HCT116 (cell line): ENCODE measurements around the gene U2AF2. TPM values are rescaled to one million over a fixed set of nuclear protein-coding genes. Genes with fewer than 3 reads are reported as not detected.

Experiments
- ATAC-seq: fragments of 200-7000 bp; cut with Tn5 transposase; 2 replicates; pipeline ENCODE4 v1.9.1; 2020; ENCODE audit warnings: mild to moderate bottlenecking, moderate library complexity
- BruUV-seq: library from RNA; stranded (reverse); fragments of 400-500 nt; replicated peaks from 2 replicates; lab custom pipeline; 2021; lab: Mats Ljungman, UMichigan
- CTCF ChIA-PET: fragments of 300-600 bp; sonication (Branson Sonifier 250); formaldehyde crosslinking; loops from one replicate; lab custom pipeline; 2021; ENCODE audit warnings: antibody characterized with exemption; lab: Charles Lee
- POLR2A ChIA-PET: fragments of 300-600, 350-600 bp; sonication (Branson Sonifier 250); formaldehyde crosslinking; loops from one replicate; lab custom pipeline; 2021; ENCODE audit warnings: antibody characterized with exemption; lab: Charles Lee
- RAD21 ChIA-PET, 2 experiments: fragments of 300-600 bp; sonication (Branson Sonifier 250); formaldehyde crosslinking; loops; one replicate each; lab custom pipeline; 2023; ENCODE audit warnings: low total read pairs in 2 of 2; ENCODE audit not compliant: uncharacterized antibody in 2 of 2, unreplicated experiment in 2 of 2, low non-redundant PET in 1 of 2; lab: Charles Lee
- DNase-seq: peaks from one replicate; pipeline ENCODE4 v3.0.0-alpha.2; 2010; ENCODE audit warnings: low read depth, low spot score
- H2AFZ ChIP-seq: fragments of 200-600 bp; shearing (Covaris generic), sonication (generic); 2 replicates; pipeline ENCODE4 v1.6.1; 2017; ENCODE audit warnings: low read depth, mixed run types, mixed read lengths, antibody characterized with exemption, low read length; ENCODE audit not compliant: poor library complexity, severe bottlenecking
- H3K27ac ChIP-seq: 2 replicates; pipeline ENCODE4 v1.5.1; 2012; ENCODE audit warnings: low read depth, low read length
- H3K27me3 ChIP-seq: fragments of 200-600 bp; sonication (generic); 2 replicates; pipeline ENCODE4 v1.6.1; 2016; ENCODE audit warnings: mixed run types, low read length, mixed read lengths; ENCODE audit not compliant: insufficient read depth
- H3K36me3 ChIP-seq, 2 experiments: fragments of 200-500 bp in 1 of 2; fragments of 200-600 bp in 1 of 2; sonication (Bioruptor generic) in 1 of 2; sonication (generic) in 1 of 2; 2 replicates each; pipeline versions ENCODE4 v1.5.1 to v1.6.1; 2014 to 2016; ENCODE audit warnings: low read length in 2 of 2, inconsistent platforms in 1 of 2, mixed read lengths in 1 of 2, mixed run types in 1 of 2; ENCODE audit not compliant: insufficient read depth in 2 of 2, control insufficient read depth in 1 of 2
- H3K4me1 ChIP-seq, 2 experiments: fragments of 200-600 bp in 1 of 2; sonication (generic) in 1 of 2; 2 replicates each; pipeline versions ENCODE4 v1.5.1 to v1.6.1; 2012 to 2017; ENCODE audit warnings: low read length in 2 of 2, inconsistent platforms in 1 of 2, mild to moderate bottlenecking in 1 of 2, mixed read lengths in 1 of 2, mixed run types in 1 of 2, moderate library complexity in 1 of 2; ENCODE audit not compliant: insufficient read depth in 2 of 2, control insufficient read depth in 1 of 2
- H3K4me2 ChIP-seq: fragments of 200-600 bp; sonication (generic); 2 replicates; pipeline ENCODE4 v1.6.1; 2017; ENCODE audit warnings: mixed run types, low read length, mixed read lengths
- H3K4me3 ChIP-seq, 2 experiments: fragments of 200-600 bp in 1 of 2; sonication (generic) in 1 of 2; replicated peaks in 1 of 2; 2 replicates each; pipeline ENCODE4 v1.5.1; 2011 to 2016; ENCODE audit warnings: low read length in 2 of 2, control low read depth in 1 of 2, low read depth in 1 of 2, mild to moderate bottlenecking in 1 of 2, mixed read lengths in 1 of 2, mixed run types in 1 of 2
- H3K79me2 ChIP-seq: fragments of 200-600 bp; sonication (generic); 2 replicates; pipeline ENCODE4 v1.6.1; 2017; ENCODE audit warnings: mild to moderate bottlenecking, mixed run types, low read length, moderate library complexity, mixed read lengths; ENCODE audit not compliant: insufficient read depth
- H3K9ac ChIP-seq: fragments of 200-600 bp; sonication (generic); 2 replicates; pipeline ENCODE4 v1.6.1; 2016; ENCODE audit warnings: low read length, mixed read lengths
- H3K9me2 ChIP-seq: fragments of 200-600 bp; sonication (generic), shearing (Covaris generic); 2 replicates; pipeline ENCODE4 v1.6.1; 2017; ENCODE audit warnings: mixed run types, mild to moderate bottlenecking, moderate library complexity; ENCODE audit not compliant: insufficient read depth
- H3K9me3 ChIP-seq, 2 experiments: fragments of 200-500 bp in 1 of 2; fragments of 200-600 bp in 1 of 2; sonication (Bioruptor generic) in 1 of 2; sonication (generic) in 1 of 2; 2 replicates each; pipeline ENCODE4 v1.6.1; 2014 to 2017; ENCODE audit warnings: low read length in 2 of 2, mixed read lengths in 2 of 2, inconsistent platforms in 1 of 2, low read depth in 1 of 2, mild to moderate bottlenecking in 1 of 2, mixed run types in 1 of 2, moderate library complexity in 1 of 2; ENCODE audit not compliant: control insufficient read depth in 1 of 2, insufficient read depth in 1 of 2
- H4K20me1 ChIP-seq: fragments of 200-600 bp; sonication (generic), shearing (Covaris generic); 2 replicates; pipeline ENCODE4 v1.6.1; 2017; ENCODE audit warnings: mixed run types, mild to moderate bottlenecking, moderate library complexity; ENCODE audit not compliant: insufficient read depth
- EGR1 ChIP-seq: IDR thresholded peaks from 2 replicates; pipeline ENCODE4 v1.6.1; 2012; ENCODE audit warnings: low read depth
- EZH2 ChIP-seq: fragments of 200-600 bp; sonication (generic); IDR thresholded peaks from 2 replicates; pipeline ENCODE4 v1.6.1; 2017; ENCODE audit warnings: antibody characterized with exemption, mixed run types
- FOSL1 ChIP-seq: IDR thresholded peaks from 2 replicates; pipeline ENCODE4 v1.6.1; 2012; ENCODE audit warnings: low read depth
- POLR2A ChIP-seq: IDR thresholded peaks from 2 replicates; pipeline ENCODE4 v1.7.0; 2011; ENCODE audit warnings: borderline replicate concordance; ENCODE audit not compliant: insufficient read depth, insufficient read length; ENCODE audit errors: extremely low read depth
- RAD21 ChIP-seq: IDR thresholded peaks from 2 replicates; pipeline ENCODE4 v1.6.1; 2012; ENCODE audit warnings: low read depth, mild to moderate bottlenecking
- SIN3A ChIP-seq: IDR thresholded peaks from 2 replicates; pipeline ENCODE4 v1.6.1; 2012; ENCODE audit warnings: low read depth
- SP1 ChIP-seq: IDR thresholded peaks from 2 replicates; pipeline ENCODE4 v1.6.1; 2012; ENCODE audit warnings: low read depth
- TCF7L2 ChIP-seq: IDR thresholded peaks from 2 replicates; pipeline ENCODE4 v1.7.0; 2011; ENCODE audit warnings: borderline replicate concordance, inconsistent platforms; ENCODE audit not compliant: insufficient read depth, insufficient read length; ENCODE audit errors: extremely low read depth
- YY1 ChIP-seq: IDR thresholded peaks from 2 replicates; pipeline ENCODE4 v1.6.1; 2011; ENCODE audit warnings: low read length, low read depth, moderate library complexity, mild to moderate bottlenecking; ENCODE audit not compliant: insufficient replicate concordance; ENCODE audit errors: extremely low read depth
- ZFX ChIP-seq: fragments of 450-650 bp; IDR thresholded peaks from 2 replicates; pipeline ENCODE4 v1.6.1; 2017
- intact Hi-C: fragments of 100-400 bp; cut with micrococcal nuclease; formaldehyde crosslinking; loops from 2 replicates; pipeline ENCODE4 v1.10.0; 2022
- total RNA-seq: library from RNA; stranded (reverse); gene quantifications from one replicate; pipeline ENCODE4 v1.2.1, GENCODE V29; 2021; ENCODE audit not compliant: unreplicated experiment
- TF ChIP-seq, protein P1 (sequence below): IDR thresholded peaks from 2 replicates; pipeline ENCODE4 v1.6.1; 2011; ENCODE audit warnings: mild to moderate bottlenecking, low read length, moderate library complexity; ENCODE audit not compliant: insufficient replicate concordance; ENCODE audit errors: extremely low read depth
- TF ChIP-seq, protein P2 (sequence below), 3 experiments: fragments of 200-600 bp in 1 of 3; sonication (generic) in 1 of 3; IDR thresholded peaks in 2 of 3; conservative IDR thresholded peaks in 1 of 3; 2 replicates each; pipeline ENCODE4 v1.5.1; 2012 to 2017; ENCODE audit warnings: low read depth in 2 of 3, low read length in 2 of 3, antibody characterized with exemption in 1 of 3, borderline replicate concordance in 1 of 3, control low read depth in 1 of 3, mild to moderate bottlenecking in 1 of 3, mixed read lengths in 1 of 3, mixed run types in 1 of 3, moderate library complexity in 1 of 3; ENCODE audit not compliant: insufficient read depth in 1 of 3
- TF ChIP-seq, protein P3 (sequence below): IDR thresholded peaks from 2 replicates; pipeline ENCODE4 v1.6.1; 2012; ENCODE audit warnings: low read depth
- TF ChIP-seq, protein P4 (sequence below): IDR thresholded peaks from 2 replicates; pipeline ENCODE4 v1.6.1; 2012

Gene U2AF2
- total RNA-seq, 1 experiment from 2014 or later = 259 TPM

DNA sequence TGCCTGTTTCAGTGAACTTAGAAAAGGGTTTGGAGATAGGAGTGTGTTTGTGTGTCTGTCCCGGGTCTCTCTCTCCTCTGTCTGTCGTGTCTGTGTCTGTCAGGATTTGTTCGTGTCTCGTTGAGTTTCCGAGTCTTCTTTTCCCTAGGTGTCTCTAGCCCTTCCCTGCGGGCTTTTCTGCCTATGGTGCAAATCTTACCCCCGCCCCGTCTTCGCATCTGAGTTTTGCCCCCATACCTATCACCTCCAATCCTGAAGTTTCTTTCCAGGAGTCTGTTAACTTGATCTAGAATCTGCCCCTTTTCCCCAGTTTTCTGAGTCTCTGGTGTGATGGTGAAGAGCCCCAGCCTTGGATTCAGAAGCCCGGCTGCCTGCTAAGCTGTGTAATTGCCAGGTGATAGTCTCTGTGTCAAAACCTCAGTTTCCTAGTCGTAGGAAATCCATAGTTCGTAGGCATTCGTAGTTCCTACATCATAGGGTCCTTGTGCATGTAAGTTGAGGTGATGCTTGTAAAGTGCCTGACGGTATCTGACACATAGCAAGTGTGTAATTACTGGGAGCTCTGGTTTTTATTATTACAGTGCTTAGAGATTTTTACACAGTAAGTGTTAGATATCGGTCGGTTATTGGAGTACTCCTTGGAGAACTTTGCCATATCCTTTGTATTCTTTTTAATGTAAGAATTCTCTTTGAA lies 21.0 kb downstream of the U2AF2 start:
- BruUV-seq = TSS peak; percentile 51
- POLR2A ChIA-PET = no interaction called here
- intact Hi-C loops = no loop called here
- Histone ChIP-seq H3K4me1 (peaks cover 11 to 44% of the 10 kb centered on the region in 2 experiments), H2AFZ (no peak overlapping the region), H3K4me2 (peak overlapping the region; percentile 77), H3K9me3 (no peaks in the 10 kb centered on the region), H3K9ac (peak overlapping the region; percentile 84), H3K4me3 (peak overlapping the region; percentile 83 to 94), H3K27ac (peak overlapping the region; percentile 91), H3K27me3 (no peaks in the 10 kb centered on the region), H3K9me2 (no peaks in the 10 kb centered on the region), H3K79me2 (peaks cover 92% of the 10 kb centered on the region), H3K36me3 (peaks cover 12 to 23% of the 10 kb centered on the region in 2 experiments; a peak in 3 of 4 replicates), H4K20me1 (0 out of 2 replicates have a peak, but pooled peaks cover 8% of the 10 kb centered on the region)
- TF ChIP-seq YY1 (no peak), POLR2A (no peak), SIN3A (no peak), ZFX (no peak), TCF7L2 (no peak), EGR1 (no peak), RAD21 (no peak), EZH2 (no peak), FOSL1 (no peak), SP1 (no peak)
- TF ChIP-seq, protein P1, sequence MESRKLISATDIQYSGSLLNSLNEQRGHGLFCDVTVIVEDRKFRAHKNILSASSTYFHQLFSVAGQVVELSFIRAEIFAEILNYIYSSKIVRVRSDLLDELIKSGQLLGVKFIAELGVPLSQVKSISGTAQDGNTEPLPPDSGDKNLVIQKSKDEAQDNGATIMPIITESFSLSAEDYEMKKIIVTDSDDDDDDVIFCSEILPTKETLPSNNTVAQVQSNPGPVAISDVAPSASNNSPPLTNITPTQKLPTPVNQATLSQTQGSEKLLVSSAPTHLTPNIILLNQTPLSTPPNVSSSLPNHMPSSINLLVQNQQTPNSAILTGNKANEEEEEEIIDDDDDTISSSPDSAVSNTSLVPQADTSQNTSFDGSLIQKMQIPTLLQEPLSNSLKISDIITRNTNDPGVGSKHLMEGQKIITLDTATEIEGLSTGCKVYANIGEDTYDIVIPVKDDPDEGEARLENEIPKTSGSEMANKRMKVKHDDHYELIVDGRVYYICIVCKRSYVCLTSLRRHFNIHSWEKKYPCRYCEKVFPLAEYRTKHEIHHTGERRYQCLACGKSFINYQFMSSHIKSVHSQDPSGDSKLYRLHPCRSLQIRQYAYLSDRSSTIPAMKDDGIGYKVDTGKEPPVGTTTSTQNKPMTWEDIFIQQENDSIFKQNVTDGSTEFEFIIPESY = no peak
- TF ChIP-seq, protein P2, sequence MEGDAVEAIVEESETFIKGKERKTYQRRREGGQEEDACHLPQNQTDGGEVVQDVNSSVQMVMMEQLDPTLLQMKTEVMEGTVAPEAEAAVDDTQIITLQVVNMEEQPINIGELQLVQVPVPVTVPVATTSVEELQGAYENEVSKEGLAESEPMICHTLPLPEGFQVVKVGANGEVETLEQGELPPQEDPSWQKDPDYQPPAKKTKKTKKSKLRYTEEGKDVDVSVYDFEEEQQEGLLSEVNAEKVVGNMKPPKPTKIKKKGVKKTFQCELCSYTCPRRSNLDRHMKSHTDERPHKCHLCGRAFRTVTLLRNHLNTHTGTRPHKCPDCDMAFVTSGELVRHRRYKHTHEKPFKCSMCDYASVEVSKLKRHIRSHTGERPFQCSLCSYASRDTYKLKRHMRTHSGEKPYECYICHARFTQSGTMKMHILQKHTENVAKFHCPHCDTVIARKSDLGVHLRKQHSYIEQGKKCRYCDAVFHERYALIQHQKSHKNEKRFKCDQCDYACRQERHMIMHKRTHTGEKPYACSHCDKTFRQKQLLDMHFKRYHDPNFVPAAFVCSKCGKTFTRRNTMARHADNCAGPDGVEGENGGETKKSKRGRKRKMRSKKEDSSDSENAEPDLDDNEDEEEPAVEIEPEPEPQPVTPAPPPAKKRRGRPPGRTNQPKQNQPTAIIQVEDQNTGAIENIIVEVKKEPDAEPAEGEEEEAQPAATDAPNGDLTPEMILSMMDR (IDR thresholded peaks at IDR 0.05 in 2 of 3, conservative IDR thresholded peaks at IDR 0.05 in 1 of 3; ENCODE audit: borderline replicate concordance in 1 of 3, insufficient read depth in 1 of 3, low read depth in 2 of 3, low read length in 2 of 3) = no peak
- TF ChIP-seq, protein P3, sequence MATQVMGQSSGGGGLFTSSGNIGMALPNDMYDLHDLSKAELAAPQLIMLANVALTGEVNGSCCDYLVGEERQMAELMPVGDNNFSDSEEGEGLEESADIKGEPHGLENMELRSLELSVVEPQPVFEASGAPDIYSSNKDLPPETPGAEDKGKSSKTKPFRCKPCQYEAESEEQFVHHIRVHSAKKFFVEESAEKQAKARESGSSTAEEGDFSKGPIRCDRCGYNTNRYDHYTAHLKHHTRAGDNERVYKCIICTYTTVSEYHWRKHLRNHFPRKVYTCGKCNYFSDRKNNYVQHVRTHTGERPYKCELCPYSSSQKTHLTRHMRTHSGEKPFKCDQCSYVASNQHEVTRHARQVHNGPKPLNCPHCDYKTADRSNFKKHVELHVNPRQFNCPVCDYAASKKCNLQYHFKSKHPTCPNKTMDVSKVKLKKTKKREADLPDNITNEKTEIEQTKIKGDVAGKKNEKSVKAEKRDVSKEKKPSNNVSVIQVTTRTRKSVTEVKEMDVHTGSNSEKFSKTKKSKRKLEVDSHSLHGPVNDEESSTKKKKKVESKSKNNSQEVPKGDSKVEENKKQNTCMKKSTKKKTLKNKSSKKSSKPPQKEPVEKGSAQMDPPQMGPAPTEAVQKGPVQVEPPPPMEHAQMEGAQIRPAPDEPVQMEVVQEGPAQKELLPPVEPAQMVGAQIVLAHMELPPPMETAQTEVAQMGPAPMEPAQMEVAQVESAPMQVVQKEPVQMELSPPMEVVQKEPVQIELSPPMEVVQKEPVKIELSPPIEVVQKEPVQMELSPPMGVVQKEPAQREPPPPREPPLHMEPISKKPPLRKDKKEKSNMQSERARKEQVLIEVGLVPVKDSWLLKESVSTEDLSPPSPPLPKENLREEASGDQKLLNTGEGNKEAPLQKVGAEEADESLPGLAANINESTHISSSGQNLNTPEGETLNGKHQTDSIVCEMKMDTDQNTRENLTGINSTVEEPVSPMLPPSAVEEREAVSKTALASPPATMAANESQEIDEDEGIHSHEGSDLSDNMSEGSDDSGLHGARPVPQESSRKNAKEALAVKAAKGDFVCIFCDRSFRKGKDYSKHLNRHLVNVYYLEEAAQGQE = no peak
- TF ChIP-seq, protein P4, sequence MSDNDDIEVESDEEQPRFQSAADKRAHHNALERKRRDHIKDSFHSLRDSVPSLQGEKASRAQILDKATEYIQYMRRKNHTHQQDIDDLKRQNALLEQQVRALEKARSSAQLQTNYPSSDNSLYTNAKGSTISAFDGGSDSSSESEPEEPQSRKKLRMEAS = no peak
- RAD21 ChIA-PET = no interaction called here
- no peak for DNase-seq
- peak; percentile 1; the same call in 1 of the 2 replicates for ATAC-seq
- CTCF ChIA-PET = no interaction called here
